Hepatocyte (in vitro differentiated cells): ENCODE data around the gene MRS2.

Source experiments
- CTCF ChIP-seq: fragments of 200-600 bp; sonication (generic); IDR thresholded peaks from 2 replicates; pipeline ENCODE4 v1.5.1; 2016; ENCODE audit warnings: antibody characterized with exemption, mild to moderate bottlenecking; ENCODE audit not compliant: poor library complexity
- EZH2 ChIP-seq: fragments of 200-600 bp; sonication (generic); IDR thresholded peaks from 2 replicates; pipeline ENCODE4 v1.6.1; 2016; ENCODE audit warnings: antibody characterized with exemption, mild to moderate bottlenecking, borderline replicate concordance

DNA sequence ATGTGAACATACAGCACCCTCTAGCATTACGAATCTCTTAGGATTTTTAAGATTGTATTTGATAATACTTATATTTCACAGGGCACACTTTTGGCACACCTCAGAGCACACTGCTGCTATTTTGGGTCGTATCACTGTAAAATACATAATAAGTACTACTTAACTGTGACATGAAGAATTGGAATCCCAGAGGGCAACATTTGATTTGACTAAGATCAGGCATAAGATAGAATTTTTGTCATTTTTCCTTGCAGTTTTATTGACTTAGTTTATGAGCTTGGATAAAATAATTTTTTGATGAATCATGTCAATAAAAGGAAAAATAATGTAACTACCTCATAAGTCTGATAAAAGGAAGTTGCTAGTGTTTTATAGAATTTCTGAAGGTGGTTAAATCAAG lies 22.4 kb downstream of the MRS2 start:
- TF ChIP-seq EZH2, result no peak
- TF ChIP-seq CTCF, result no peak
